ENCODE data around the gene NMNAT2.
A peak's percentile ranks its signal among the peaks of the same experiment; 100 is the strongest.

Gene NMNAT2

GRCh38 chr1:183308719-183309118, 109.5 kb downstream of the NMNAT2 start:
- no peak overlapping the region for H4K8ac ChIP-seq (ENCODE audit: low read depth, low read length)
- H3K79me1 ChIP-seq (ENCODE audit: low read length), result no peaks in the 10 kb centered on the region
- no peak overlapping the region for H3K18ac ChIP-seq (ENCODE audit: low read length)
- H3K4ac ChIP-seq (ENCODE audit: low read depth, low read length), result no peak overlapping the region
- no peaks in the 10 kb centered on the region for H3K27me3 ChIP-seq (ENCODE audit: insufficient read depth, low read length, poor library complexity)
- H3K79me2 ChIP-seq (ENCODE audit: control insufficient read depth, insufficient read depth, low read length), result no peaks in the 10 kb centered on the region
- peaks cover 9% of the 10 kb centered on the region for H3K4me1 ChIP-seq (ENCODE audit: control insufficient read depth, low read depth, low read length)
- H4K5ac ChIP-seq (ENCODE audit: low read length), result no peak overlapping the region
- DNase-seq, result peak; percentile 40
- no peaks in the 10 kb centered on the region for H3K36me3 ChIP-seq (ENCODE audit: control insufficient read depth, insufficient read depth, low read length)
- no peak overlapping the region for H2BK5ac ChIP-seq (ENCODE audit: low read length)
- H3K56ac ChIP-seq (ENCODE audit: low read length), result no peak overlapping the region
- no peak overlapping the region for H2BK15ac ChIP-seq (replicated peaks; ENCODE audit: low read depth)
- H2AK5ac ChIP-seq (ENCODE audit: low read length), result no peak overlapping the region
- WGBS (ENCODE audit: extremely low coverage, insufficient coverage, low lambda C conversion rate), result no CpG with 5 or more reads among the region's 4 CpGs
- no peak overlapping the region for H3K23ac ChIP-seq (ENCODE audit: low read length)
- H3K4me3 ChIP-seq (ENCODE audit: low read length), result no peak overlapping the region
- no peak overlapping the region for H2BK120ac ChIP-seq (ENCODE audit: low read depth, low read length)
- no peak overlapping the region for H3K4me2 ChIP-seq (ENCODE audit: low read length)
- H3K9ac ChIP-seq (ENCODE audit: low read length), result no peak overlapping the region
- no peak overlapping the region for H3K27ac ChIP-seq (ENCODE audit: low read depth, low read length)

DNA sequence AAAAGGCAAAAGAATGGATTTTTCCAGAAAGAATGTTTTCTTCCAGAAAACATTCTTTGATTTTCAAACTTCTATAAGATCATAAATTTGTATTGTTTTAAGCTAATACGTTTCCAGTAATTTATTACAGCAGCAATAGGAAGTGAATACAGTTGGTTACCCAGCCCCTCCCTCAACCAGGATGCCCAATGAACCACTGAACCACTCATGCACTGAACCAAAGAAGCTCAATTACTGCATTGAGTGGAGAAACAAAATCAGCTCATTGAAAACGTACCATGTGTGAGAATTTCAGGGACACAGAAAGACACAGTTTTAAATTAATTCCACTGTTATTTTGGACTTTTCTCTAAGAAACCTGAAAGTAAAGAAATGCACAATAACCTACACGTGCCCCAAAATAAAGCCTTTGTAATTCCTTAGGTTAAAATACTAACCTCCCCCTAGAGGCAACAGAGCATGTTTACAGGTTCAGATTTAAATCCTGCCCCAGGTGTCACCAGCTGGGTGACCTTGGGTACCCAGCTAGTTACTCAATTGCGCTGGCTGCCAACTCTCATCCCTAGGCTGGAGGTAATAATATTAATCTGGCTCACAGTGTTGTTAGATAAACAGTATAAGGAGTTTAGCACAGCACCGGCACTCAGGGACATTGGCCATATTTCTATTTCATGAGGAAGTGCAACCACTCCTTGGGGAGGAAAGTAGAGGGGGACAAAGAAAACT, 111.7 kb downstream of the NMNAT2 start:
- Histone ChIP-seq H3K18ac (ENCODE audit: low read length) (no peak overlapping the region), H3K79me2 (ENCODE audit: control insufficient read depth, insufficient read depth, low read length) (no peaks in the 10 kb centered on the region), H3K4me2 (ENCODE audit: low read length) (no peak overlapping the region), H3K4me1 (ENCODE audit: control insufficient read depth, low read depth, low read length) (peaks cover 13% of the 10 kb centered on the region), H2BK120ac (ENCODE audit: low read depth, low read length) (no peak overlapping the region), H3K36me3 (ENCODE audit: control insufficient read depth, insufficient read depth, low read length) (no peaks in the 10 kb centered on the region), H3K27me3 (ENCODE audit: insufficient read depth, low read length, poor library complexity) (no peaks in the 10 kb centered on the region), H2AK5ac (ENCODE audit: low read length) (no peak overlapping the region), H3K4me3 (ENCODE audit: low read length) (no peak overlapping the region), H3K56ac (ENCODE audit: low read length) (no peak overlapping the region), H3K4ac (ENCODE audit: low read depth, low read length) (no peak overlapping the region), H3K79me1 (ENCODE audit: low read length) (no peaks in the 10 kb centered on the region), H3K27ac (ENCODE audit: low read depth, low read length) (no peak overlapping the region), H4K8ac (ENCODE audit: low read depth, low read length) (no peak overlapping the region), H4K5ac (ENCODE audit: low read length) (no peak overlapping the region), H2BK15ac (replicated peaks; ENCODE audit: low read depth) (no peak overlapping the region), H3K23ac (ENCODE audit: low read length) (no peak overlapping the region), H2BK5ac (ENCODE audit: low read length) (no peak overlapping the region), H3K9ac (ENCODE audit: low read length) (no peak overlapping the region)
- peak; percentile 55 for DNase-seq
- WGBS (ENCODE audit: extremely low coverage, insufficient coverage, low lambda C conversion rate), result no CpG with 5 or more reads among the region's 5 CpGs

- H3K4me2 ChIP-seq (ENCODE audit: low read length), result no peak overlapping the region
- H3K18ac ChIP-seq (ENCODE audit: low read length), result no peak overlapping the region
- peak; percentile 39 for DNase-seq
- no peak overlapping the region for H2AK5ac ChIP-seq (ENCODE audit: low read length)
- H3K79me2 ChIP-seq (ENCODE audit: control insufficient read depth, insufficient read depth, low read length), result no peaks in the 10 kb centered on the region
- no peak overlapping the region for H3K4ac ChIP-seq (ENCODE audit: low read depth, low read length)
- no peak overlapping the region for H2BK120ac ChIP-seq (ENCODE audit: low read depth, low read length)
- no peaks in the 10 kb centered on the region for H3K79me1 ChIP-seq (ENCODE audit: low read length)
- H3K23ac ChIP-seq (ENCODE audit: low read length), result no peak overlapping the region
- peak overlapping the region; percentile 46 for H3K56ac ChIP-seq (ENCODE audit: low read length)
- H3K27me3 ChIP-seq (ENCODE audit: insufficient read depth, low read length, poor library complexity), result no peaks in the 10 kb centered on the region
- H4K8ac ChIP-seq (ENCODE audit: low read depth, low read length), result no peak overlapping the region
- peaks cover 14% of the 10 kb centered on the region for H3K4me1 ChIP-seq (ENCODE audit: control insufficient read depth, low read depth, low read length)
- no peak overlapping the region for H4K5ac ChIP-seq (ENCODE audit: low read length)
- H2BK5ac ChIP-seq (ENCODE audit: low read length), result no peak overlapping the region
- no peaks in the 10 kb centered on the region for H3K36me3 ChIP-seq (ENCODE audit: control insufficient read depth, insufficient read depth, low read length)
- H3K9ac ChIP-seq (ENCODE audit: low read length), result no peak overlapping the region
- H3K4me3 ChIP-seq (ENCODE audit: low read length), result no peak overlapping the region
- no peak overlapping the region for H2BK15ac ChIP-seq (replicated peaks; ENCODE audit: low read depth)
- no peak overlapping the region for H3K27ac ChIP-seq (ENCODE audit: low read depth, low read length)
- WGBS (ENCODE audit: extremely low coverage, insufficient coverage, low lambda C conversion rate), result no CpG with 5 or more reads among the region's 7 CpGs
Measured at GRCh38 chr1:183304440-183305107, 113.6 kb downstream of the NMNAT2 start.

GRCh38 chr1:183303901-183304300, 114.3 kb downstream of the NMNAT2 start:
- no CpG with 5 or more reads among the region's 3 CpGs for WGBS (ENCODE audit: extremely low coverage, insufficient coverage, low lambda C conversion rate)
- no peak overlapping the region for H3K27ac ChIP-seq (ENCODE audit: low read depth, low read length)

GRCh38 chr1:183303323-183303645, 114.9 kb downstream of the NMNAT2 start:
- no CpG with 5 or more reads among the region's 4 CpGs for whole genome bisulfite sequencing (ENCODE audit: extremely low coverage, insufficient coverage, low lambda C conversion rate)
- Histone ChIP-seq H3K27me3 (ENCODE audit: insufficient read depth, low read length, poor library complexity) (no peaks in the 10 kb centered on the region), H3K79me1 (ENCODE audit: low read length) (no peaks in the 10 kb centered on the region), H4K8ac (ENCODE audit: low read depth, low read length) (no peak overlapping the region), H2BK120ac (ENCODE audit: low read depth, low read length) (no peak overlapping the region), H2AK5ac (ENCODE audit: low read length) (no peak overlapping the region), H3K23ac (ENCODE audit: low read length) (no peak overlapping the region), H3K4me3 (ENCODE audit: low read length) (no peak overlapping the region), H4K5ac (ENCODE audit: low read length) (no peak overlapping the region), H3K18ac (ENCODE audit: low read length) (peak overlapping the region; percentile 44), H3K36me3 (ENCODE audit: control insufficient read depth, insufficient read depth, low read length) (no peaks in the 10 kb centered on the region), H3K27ac (ENCODE audit: low read depth, low read length) (no peak overlapping the region), H3K9ac (ENCODE audit: low read length) (no peak overlapping the region), H3K56ac (ENCODE audit: low read length) (peak overlapping the region; percentile 46), H3K4ac (ENCODE audit: low read depth, low read length) (no peak overlapping the region), H3K4me1 (ENCODE audit: control insufficient read depth, low read depth, low read length) (peaks cover 14% of the 10 kb centered on the region), H3K79me2 (ENCODE audit: control insufficient read depth, insufficient read depth, low read length) (no peaks in the 10 kb centered on the region), H3K4me2 (ENCODE audit: low read length) (no peak overlapping the region), H2BK5ac (ENCODE audit: low read length) (no peak overlapping the region), H2BK15ac (replicated peaks; ENCODE audit: low read depth) (no peak overlapping the region)
- peak; percentile 58 for DNase-seq

More at GRCh38 chr1:183303901-183304300, 114.3 kb downstream of the NMNAT2 start:
- H3K4me3 ChIP-seq (ENCODE audit: low read length), result no peak overlapping the region
- H2AK5ac ChIP-seq (ENCODE audit: low read length), result peak overlapping the region; percentile 65
- H3K79me2 ChIP-seq (ENCODE audit: control insufficient read depth, insufficient read depth, low read length), result no peaks in the 10 kb centered on the region
- H3K27me3 ChIP-seq (ENCODE audit: insufficient read depth, low read length, poor library complexity), result no peaks in the 10 kb centered on the region
- H3K4ac ChIP-seq (ENCODE audit: low read depth, low read length), result no peak overlapping the region
- H3K4me1 ChIP-seq (ENCODE audit: control insufficient read depth, low read depth, low read length), result peaks cover 14% of the 10 kb centered on the region
- peak overlapping the region; percentile 44 for H3K18ac ChIP-seq (ENCODE audit: low read length)
- no peak overlapping the region for H3K9ac ChIP-seq (ENCODE audit: low read length)
- H3K79me1 ChIP-seq (ENCODE audit: low read length), result no peaks in the 10 kb centered on the region
- no peak overlapping the region for H2BK15ac ChIP-seq (replicated peaks; ENCODE audit: low read depth)
- DNase-seq, result no peak
- H3K23ac ChIP-seq (ENCODE audit: low read length), result no peak overlapping the region
- no peak overlapping the region for H2BK120ac ChIP-seq (ENCODE audit: low read depth, low read length)
- no peak overlapping the region for H4K8ac ChIP-seq (ENCODE audit: low read depth, low read length)
- H3K56ac ChIP-seq (ENCODE audit: low read length), result peak overlapping the region; percentile 46
- H3K36me3 ChIP-seq (ENCODE audit: control insufficient read depth, insufficient read depth, low read length), result no peaks in the 10 kb centered on the region
- H3K4me2 ChIP-seq (ENCODE audit: low read length), result no peak overlapping the region
- H4K5ac ChIP-seq (ENCODE audit: low read length), result no peak overlapping the region
- H2BK5ac ChIP-seq (ENCODE audit: low read length), result peak overlapping the region; percentile 43

Measured in mesendoderm (in vitro differentiated cells).